T47D (cell line): ENCODE results near the gene MPG.
"Not testable (repeated sequence)": the region's sequence is repeated elsewhere in the genome, so short reads cannot be mapped to it uniquely, and the experiment has no call there.

Experiments
- DNase-seq, 2 experiments: peaks; one replicate each; pipeline versions ENCODE4 v3.0.0 to v3.0.0-alpha.2; 2011 to 2012; ENCODE audit warnings: low read depth in 1 of 2, low spot score in 1 of 2
- JUND ChIP-seq: IDR thresholded peaks from 2 replicates; pipeline ENCODE4 v1.6.1; 2012; ENCODE audit warnings: low read depth
- in situ Hi-C: cut with HindIII; loops from 2 replicates; pipeline ENCODE4 v1.10.0; 2016; ENCODE audit warnings: low sequenced_read_pairs, low pct_unique_long_range_greater_than_20kb

MPG gene, protein sequence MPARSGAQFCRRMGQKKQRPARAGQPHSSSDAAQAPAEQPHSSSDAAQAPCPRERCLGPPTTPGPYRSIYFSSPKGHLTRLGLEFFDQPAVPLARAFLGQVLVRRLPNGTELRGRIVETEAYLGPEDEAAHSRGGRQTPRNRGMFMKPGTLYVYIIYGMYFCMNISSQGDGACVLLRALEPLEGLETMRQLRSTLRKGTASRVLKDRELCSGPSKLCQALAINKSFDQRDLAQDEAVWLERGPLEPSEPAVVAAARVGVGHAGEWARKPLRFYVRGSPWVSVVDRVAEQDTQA

DNA sequence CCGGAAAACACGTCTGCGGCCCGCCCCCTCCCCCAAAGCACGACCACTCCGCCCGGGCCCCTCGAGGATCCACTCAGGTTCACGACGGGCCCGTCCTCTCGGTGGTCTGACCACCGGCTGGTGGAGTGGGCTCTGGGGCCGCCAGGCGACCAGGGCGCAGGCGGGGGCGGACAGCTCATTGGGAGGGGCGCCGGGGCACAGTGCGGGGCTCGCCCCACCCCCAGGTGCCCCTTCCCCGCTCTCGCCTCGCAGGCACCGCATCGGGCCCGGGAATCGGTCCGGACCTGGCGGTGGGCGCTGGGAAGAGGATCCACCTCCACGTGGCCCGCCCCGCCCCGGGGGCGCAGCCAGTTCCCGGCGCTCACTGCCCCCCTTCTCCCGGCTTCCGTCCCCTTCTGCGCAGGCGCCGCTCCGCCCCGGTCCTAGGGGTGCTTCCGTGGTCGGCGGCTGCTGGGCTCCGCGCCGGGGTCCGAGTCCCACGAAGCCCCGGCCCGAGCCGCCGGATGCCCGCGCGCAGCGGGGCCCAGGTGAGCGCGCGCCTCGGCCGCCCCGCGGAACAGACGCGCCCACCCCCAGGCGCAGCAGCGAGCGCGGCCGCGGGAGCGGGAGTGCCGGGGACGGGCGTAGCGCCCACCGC lies at the start of gene MPG:
MPG (plus strand) TSS at position 419 of the 637 bp plus-strand sequence; CDS start at position 504, 85 bp downstream.
- in situ Hi-C loops, result no loop called here

GRCh38 chr16:30627-31026 lies 47.4 kb upstream of the MPG start:
- in situ Hi-C loops, DNase-seq: not testable (repeated sequence)

More for the DNA sequence above, at the start of gene MPG:
- peak; percentile 84 to 99 for DNase-seq
- no peak for TF ChIP-seq JUND

DNA sequence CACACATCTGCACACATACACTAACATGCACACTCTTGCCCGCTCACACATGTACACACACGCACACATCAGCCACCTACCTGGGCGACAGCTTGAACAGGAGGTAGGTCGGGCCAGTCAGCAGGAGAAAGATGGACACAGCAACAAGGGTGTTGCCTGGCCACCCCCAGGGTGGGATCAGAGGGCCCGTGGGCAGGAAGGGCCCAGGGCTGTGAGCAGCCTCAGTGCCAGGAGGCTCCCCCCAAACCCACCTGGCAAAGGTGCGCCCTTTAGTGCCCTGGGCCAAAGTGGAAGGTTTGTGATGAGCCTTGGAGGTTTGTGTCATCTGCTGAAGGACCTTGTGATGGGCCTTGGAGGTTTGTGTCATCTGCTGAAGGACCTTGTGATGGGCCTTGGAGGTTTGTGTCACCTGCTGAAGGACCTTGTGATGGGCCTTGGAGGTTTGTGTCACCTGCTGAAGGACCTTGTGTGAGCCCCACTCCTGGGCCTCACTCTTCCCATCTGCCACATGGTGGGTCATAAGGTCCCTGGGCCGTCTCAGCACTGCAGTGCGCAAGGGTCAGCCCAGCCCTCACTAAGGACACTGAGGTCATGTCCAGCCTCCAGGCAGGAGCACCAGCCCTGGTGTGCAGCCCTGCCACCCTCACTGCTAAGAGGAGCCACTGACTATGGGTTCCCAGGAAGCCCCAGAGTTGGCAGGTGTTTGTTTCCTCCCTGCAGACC lies 44.7 kb upstream of the MPG start:
- in situ Hi-C loops, DNase-seq: not testable (repeated sequence)

GRCh38 chr16:33877-34647 lies 44.0 kb upstream of the MPG start:
- in situ Hi-C loops, result no loop called here
- no peak for TF ChIP-seq JUND
- no peak for DNase-seq

DNA sequence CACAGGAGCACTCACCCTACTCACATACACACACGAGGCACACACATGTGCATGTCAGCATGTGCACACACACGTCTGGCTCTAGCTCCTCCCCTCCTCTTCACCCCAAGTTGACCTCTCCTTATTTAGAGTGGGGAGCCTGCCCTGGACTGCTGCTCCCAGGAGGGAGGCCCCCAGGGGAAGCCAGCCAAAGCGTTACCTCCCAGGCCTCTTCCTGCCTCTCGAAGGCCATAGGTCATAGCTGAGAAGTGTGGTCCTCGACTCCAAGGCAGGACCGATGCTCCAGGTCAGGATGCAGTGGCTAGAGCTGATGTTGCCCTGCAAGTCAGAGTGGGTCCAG lies 43.4 kb upstream of the MPG start:
- DNase-seq, result no peak
- TF ChIP-seq JUND, result no peak
- in situ Hi-C loops, result no loop called here

- DNase-seq, result no peak
- in situ Hi-C loops, result no loop called here
- no peak for TF ChIP-seq JUND
These were observed 42.9 kb upstream of the MPG start for GRCh38 chr16:35011-35677.

DNA sequence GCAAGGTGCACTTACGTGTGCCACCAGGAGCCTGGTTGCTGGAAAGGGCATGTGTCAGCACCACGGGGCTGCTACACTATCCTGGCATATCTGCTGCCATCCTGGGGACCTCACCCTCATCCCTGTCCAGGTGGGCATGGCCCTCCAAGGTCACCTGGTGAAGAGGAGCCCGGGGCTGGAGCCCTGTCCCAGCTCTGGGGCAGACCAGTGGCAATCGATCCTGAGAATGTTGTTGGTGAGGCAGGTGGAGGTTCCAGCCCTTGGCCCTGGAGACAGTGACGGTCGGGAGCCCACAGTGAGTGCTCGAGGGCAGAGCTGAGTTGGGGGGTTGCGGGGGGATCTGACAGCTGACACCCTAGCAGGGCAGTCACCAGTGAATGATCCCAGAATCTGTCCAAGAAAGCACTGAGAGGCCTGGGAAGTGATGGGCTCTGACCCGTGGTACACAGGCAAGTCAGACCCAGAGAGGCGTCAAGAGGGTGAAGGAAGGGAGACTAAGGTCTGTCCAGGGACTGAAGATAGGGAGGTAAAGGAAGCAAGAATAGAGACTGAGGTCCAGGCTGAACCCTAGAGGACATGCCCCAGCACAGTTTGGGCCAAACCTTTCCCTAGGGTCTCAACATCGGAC lies 42.2 kb upstream of the MPG start:
- no peak for DNase-seq
- in situ Hi-C loops, result no loop called here
- TF ChIP-seq JUND, result no peak

- in situ Hi-C loops, result no loop called here
- TF ChIP-seq JUND, result no peak
- DNase-seq, result no peak
These were observed 41.6 kb upstream of the MPG start for GRCh38 chr16:36336-36984.

DNA sequence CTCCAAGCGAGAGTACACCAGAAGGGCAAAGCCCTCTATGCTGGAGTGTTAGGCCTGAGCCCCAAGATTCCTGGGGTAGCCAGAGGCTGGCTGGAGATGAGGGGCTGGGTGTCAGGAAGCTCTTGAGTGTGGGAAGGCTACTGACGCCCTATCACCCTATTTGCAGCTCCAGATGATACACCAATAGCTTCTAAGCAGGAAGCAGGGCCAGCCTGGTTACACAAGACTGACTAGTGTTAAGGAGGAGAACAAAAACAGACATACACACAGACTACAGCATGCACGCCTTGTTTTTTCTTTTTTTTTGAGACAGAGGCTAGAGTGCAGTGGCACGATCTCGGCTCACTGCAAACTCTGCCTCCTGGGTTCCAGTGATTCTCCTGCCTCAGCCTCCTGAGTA lies 40.5 kb upstream of the MPG start:
- no peak for TF ChIP-seq JUND
- DNase-seq, result no peak
- in situ Hi-C loops, result no loop called here

- DNase-seq, in situ Hi-C loops: not testable (repeated sequence)
These were observed 39.8 kb upstream of the MPG start for GRCh38 chr16:38206-38605.
